NCI-H2171 (cell line): ENCODE data around the gene ZNG1B.
"Not testable (repeated sequence)": the region's sequence is repeated elsewhere in the genome, so short reads cannot be mapped to it uniquely, and the experiment has no call there.

Experiments
- DNase-seq: peaks from one replicate; lab custom pipeline; 2025; lab: John Stamatoyannopoulos, UW

The ZNG1B gene

DNA sequence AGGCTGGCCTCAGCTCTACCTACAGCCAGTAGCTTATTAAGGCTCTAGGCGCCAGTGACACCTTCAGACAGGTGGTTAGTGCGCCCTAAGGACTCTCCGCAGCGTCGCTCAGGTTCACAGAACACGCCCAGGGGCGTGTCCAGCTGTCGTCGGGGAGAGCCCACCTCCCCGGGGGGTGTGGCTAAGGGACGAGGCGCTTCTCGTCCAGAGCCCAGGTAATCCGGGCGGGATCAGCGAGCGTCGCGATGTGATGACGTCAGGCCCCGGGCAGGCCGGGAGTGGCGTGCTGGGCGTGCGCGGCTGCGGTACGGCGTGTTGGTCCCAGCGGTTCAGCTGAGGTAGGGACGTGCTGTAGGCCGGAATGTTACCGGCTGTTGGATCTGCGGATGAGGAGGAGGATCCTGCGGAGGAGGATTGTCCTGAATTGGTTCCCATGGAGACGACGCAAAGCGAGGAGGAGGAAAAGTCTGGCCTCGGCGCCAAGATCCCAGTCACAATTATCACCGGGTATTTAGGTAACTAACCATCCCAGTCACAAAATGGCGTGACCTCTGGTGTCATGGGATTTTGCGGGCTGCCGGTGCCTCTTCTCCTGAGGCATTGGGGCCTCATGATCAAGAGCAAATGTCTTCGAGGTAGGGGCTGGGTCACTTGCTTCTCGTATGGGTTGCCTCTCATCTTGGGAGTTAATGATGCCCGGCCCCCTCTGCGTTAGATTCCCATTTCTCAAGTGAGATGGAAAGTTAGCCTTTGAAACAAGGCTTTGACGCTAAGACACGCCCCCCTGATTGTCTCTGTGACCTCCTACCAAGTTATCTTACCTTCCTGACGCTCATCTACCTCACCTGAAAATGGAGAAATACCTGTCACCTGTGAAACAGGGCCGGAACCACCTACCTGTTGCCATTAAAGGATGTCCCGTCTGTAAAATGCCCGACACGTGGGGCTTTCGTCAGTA, at the start of gene ZNG1B:
Gene ZNG1B (plus strand): TSS at position 184 of the 958 bp plus-strand sequence. CDS start 178 bp downstream, at position 362.
- DNase-seq, result not testable (repeated sequence)

DNA sequence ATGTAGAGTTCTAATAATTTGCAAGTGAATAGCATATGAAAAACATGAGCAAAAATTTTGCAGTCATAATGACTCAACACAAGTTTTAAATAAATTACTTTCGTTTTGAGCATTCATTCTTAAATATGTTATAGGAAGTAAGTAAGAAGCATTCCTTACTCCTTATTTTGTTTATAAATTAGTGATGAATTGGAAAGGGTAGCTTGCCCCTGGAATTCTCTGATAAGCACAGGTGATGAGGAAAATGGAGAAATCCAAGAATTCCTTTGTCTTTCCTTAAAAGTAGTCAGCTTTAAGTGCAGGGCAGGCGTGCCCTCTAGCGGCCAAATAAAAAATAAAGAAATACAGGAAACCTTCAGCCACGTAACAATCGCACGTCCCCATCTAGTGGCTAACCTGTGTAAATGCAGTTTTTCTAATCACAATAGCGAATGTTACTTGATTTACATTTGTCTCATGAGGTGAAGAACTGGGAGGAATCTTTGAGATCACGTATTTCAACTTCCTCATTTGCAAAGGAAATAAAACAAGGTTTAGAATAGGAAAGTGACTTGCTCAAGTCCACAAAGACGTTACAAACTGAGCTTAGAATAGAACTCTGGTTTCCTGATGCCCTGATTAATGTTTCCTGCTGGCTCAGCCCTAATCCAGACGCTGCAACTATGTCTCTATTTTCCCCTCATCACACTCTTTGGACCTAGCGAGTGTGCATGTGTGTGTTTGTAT, 47.2 kb upstream of the ZNG1B start:
- DNase-seq, result no peak

DNA sequence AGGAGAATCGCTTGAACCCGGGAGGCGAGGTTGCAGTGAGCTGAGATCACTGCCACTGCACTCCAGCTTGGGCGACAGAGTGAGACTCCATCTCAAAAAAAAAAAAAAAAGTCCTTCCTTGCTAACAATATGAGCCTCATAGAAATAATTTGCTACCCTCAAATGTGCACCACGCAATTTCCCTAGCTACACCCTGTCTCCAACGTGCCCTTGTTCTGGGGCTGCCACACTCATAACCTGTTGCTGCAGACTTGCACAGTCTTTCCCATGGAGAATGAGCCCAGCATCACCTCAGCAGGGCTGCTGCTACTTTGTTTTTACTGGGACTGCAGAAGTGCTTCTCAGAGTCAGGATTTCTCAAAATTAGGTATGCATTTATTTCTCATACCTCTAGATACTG, 46.4 kb upstream of the ZNG1B start:
- no peak for DNase-seq

DNA sequence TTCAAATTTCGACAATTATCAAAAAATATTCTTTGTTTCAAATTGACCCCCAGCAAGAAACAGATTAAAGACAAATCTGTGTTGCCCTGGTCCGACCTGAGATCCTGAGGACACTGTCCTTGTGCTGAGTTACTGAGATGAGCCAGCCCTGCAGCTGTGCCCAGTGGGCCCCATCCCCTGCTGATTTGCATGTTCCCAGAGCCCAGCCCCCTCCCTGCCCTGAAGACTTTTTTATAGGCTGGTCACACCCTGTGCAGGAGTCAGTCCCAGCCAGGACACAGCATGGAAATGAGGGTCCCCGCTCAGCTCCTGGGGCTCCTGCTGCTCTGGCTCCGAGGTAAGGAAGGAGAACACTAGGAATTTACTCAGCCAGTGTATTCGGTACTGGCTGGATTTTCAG, 31.4 kb upstream of the ZNG1B start:
- no peak for DNase-seq

DNA sequence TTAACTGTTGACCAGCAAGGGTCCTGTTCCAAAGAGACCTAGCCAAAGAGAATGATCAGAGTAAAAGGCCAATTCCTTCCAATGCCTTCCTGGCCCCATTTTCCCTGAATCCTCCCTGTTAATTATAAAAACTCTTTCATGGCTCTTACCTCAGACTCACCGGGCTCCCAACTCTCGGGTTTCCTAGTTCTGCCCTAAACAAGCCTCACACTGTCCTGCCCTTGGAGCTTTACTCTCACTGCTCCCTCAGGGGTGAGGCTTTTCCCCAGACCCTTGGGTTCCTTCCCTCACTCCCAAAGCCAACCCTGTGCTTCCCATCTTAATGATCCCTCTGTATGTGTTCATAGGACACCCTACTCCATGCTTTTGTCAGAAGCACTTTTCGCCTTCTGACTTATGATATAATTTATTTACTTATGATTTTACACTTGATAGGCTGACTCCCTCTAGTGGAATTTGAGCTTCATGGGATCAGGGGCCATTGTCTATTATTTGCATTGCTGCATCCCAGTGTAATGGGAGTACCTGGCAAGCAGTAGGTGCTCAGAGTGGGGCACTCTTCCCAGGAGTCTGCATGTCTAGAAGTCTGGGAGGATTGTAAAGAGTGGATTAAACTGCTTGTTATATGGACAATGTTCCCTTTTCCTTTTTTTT, 29.9 kb upstream of the ZNG1B start:
- DNase-seq, result no peak

- not testable (repeated sequence) for DNase-seq
These were observed 25.7 kb upstream of the ZNG1B start for GRCh38 chr2:113411725-113412352.

DNA sequence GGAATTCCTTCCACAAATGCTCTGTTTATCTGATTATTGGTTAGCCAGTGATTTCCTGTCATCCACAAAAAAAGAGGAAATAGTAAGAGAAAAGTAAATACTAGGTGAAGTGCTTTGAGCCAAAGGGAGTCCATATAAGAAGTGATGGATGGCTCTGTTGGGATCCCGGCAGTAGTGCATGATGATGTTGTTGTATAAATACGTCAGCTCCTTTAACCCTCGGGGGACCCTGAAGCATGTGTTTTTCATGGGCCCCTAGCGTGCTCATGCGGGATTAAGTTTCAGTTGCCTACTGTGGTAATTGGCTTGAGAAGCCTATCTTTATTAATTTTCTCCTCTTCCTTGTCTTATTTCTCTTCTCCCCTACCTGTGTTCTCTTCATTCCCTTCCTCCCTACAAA, 24.7 kb upstream of the ZNG1B start:
- DNase-seq, result not testable (repeated sequence)

DNA sequence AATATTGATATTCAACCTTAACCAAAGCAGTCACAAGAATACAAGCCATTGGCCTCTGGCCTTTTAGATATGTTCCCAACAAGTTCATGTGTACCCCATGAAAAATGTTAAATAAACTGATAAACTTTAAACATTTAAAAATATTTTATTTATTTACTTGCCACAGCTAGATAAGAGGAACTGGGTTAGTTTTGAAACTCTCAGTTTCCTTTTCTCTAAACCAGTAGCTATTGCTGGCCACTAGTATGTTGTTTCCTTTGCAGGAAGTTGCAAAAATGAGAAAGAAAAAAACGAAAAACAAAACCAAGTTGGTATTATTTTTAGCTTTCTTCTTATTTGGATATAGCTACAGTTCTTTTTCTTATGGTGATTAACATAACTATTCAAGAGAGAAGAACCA, 5.7 kb upstream of the ZNG1B start:
- DNase-seq, result not testable (repeated sequence)

DNA sequence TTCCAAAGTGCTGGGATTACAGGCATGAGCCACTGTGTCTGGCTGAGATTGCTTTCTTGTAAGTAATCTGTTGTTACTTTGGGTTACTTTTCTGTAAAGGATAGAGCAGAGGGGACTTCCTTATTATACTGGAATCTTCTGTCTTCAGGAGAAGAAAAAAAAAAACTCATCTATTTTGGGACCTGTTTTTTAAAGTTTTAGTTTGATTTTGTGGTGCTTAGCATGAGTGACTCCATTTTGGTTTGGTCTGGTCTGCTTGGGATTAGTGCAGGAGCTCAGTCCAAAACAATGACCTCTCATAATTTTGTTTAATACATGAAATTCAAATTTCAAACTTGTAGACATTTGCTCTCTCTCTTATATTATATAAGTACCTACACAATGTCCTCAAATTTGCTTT, 4.0 kb upstream of the ZNG1B start:
- not testable (repeated sequence) for DNase-seq

GRCh38 chr2:113465770-113466169, 28.3 kb downstream of the ZNG1B start:
- DNase-seq, result not testable (repeated sequence)

- DNase-seq, result not testable (repeated sequence)
These were observed 39.3 kb downstream of the ZNG1B start for GRCh38 chr2:113476688-113477368.

- DNase-seq, result not testable (repeated sequence)
These were observed 59.0 kb downstream of the ZNG1B start for GRCh38 chr2:113496527-113496926.

DNA sequence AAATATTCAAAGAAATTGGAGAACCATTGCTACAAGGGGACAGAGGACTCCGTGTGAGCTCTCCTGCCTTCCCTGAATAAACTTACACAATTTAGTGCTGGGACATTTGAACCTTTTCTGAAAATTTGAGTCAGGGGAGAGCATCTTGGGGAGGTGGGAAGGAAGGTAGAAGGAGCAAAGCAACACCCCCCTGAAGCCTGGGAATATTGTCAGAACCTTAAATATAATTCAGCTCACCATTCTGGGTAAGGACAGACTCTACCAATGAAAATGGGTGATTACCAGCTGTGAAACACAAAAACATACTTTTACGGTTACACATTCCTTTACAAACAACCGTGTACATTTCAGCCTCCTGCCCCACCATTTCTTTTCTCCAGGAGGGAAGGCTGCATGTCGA, 60.9 kb downstream of the ZNG1B start, which contains the start of gene FOXD4L1:
Gene FOXD4L1 (plus strand): TSS at position 301 of the 400 bp plus-strand sequence. CDS start 592 bp downstream, outside the sequence.
- DNase-seq, result not testable (repeated sequence)

GRCh38 chr2:113499019-113499885, 61.8 kb downstream of the ZNG1B start:
- DNase-seq, result not testable (repeated sequence)

DNA sequence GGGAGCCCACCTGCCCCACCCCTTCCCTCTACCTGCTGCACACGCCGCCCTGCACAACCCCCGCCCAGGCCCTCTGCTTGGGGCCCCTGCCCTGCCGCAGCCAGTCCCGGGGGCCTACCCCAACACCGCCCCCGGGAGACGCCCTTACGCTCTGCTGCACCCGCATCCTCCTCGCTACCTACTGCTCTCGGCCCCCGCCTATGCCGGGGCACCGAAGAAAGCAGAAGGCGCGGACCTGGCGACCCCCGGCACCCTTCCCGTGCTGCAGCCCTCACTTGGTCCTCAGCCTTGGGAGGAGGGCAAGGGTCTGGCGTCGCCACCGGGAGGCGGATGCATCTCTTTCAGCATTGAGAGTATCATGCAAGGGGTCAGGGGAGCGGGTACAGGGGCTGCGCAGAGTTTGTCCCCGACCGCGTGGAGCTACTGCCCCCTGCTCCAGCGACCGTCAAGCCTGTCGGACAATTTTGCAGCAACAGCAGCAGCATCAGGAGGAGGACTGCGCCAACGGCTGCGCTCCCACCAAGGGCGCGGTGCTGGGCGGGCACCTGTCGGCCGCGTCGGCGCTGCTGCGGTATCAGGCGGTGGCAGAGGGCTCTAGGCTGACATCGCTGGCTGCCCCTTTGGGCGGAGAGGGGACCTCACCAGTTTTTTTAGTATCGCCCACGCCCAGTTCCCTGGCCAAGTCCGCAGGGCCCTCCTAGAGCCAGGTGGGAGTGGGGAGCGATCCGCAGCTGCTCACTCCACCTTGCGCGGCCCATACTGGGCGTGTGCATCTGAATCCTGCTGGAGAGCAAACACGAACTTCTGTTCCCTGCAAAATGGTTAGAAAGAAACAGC, 62.6 kb downstream of the ZNG1B start:
- not testable (repeated sequence) for DNase-seq

- DNase-seq, result not testable (repeated sequence)
These were observed 63.2 kb downstream of the ZNG1B start for GRCh38 chr2:113500723-113501038.

- DNase-seq, result not testable (repeated sequence)
These were observed 65.0 kb downstream of the ZNG1B start for GRCh38 chr2:113502216-113503093.
